A375 (cell line): ENCODE results near the gene RABL6. TPM values are rescaled to one million over a fixed set of nuclear protein-coding genes. Genes with fewer than 3 reads are reported as not detected.

Experiments
- small RNA-seq: library from RNA; depleted of rRNA; stranded (forward); fragments of <200 nt; gene quantifications from one replicate; pipeline ENCODE3, GENCODE V24; 2014
- total RNA-seq: library from RNA; depleted of rRNA; stranded (reverse); fragments of >200 nt; shearing (Covaris generic); gene quantifications from 2 replicates; pipeline ENCODE4 v1.2.3, GENCODE V29; 2014; rRNA removed

The RABL6 gene, protein sequence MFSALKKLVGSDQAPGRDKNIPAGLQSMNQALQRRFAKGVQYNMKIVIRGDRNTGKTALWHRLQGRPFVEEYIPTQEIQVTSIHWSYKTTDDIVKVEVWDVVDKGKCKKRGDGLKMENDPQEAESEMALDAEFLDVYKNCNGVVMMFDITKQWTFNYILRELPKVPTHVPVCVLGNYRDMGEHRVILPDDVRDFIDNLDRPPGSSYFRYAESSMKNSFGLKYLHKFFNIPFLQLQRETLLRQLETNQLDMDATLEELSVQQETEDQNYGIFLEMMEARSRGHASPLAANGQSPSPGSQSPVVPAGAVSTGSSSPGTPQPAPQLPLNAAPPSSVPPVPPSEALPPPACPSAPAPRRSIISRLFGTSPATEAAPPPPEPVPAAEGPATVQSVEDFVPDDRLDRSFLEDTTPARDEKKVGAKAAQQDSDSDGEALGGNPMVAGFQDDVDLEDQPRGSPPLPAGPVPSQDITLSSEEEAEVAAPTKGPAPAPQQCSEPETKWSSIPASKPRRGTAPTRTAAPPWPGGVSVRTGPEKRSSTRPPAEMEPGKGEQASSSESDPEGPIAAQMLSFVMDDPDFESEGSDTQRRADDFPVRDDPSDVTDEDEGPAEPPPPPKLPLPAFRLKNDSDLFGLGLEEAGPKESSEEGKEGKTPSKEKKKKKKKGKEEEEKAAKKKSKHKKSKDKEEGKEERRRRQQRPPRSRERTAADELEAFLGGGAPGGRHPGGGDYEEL
- total RNA-seq: 57.9 and 69.5 TPM in 2 replicates

DNA sequence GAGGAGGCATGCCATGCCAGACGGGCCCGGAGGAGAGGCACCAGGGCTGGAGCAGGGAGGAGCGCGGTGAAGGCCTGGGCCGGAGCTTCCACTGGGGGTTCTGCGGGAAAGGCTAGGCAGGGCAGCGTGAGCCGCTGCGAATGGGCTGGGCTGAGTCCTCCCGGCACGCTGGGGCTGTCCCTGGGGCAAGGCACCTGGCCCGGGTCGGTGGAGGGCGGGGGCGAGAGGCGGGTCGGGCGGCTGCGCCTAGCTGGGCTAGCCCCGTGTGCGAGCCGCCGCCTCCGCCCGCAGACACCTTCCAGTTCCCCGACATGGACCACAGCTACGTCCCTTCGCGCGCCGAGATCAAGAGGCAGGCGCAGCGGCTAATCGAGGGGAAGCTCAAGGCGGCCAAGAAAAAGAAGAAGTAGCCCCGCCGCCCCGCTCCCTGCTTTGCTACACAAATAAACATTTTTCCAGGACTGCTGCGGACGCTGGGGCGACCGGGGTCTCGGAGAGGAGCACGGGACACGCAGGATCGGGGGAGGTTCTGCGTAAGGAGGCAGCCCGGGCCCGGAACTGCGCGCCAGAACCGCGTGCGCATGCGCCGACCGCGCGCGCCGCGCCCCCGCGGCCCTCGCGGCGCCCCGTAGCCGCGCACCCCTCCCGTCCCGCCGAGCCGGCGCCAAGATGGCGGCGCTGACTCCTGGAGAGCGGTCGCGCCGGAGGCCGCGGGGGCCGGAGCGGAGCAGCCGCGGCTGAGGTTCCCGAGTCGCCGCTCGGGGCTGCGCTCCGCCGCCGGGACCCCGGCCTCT, at the start of gene RABL6:
RABL6 (plus strand) TSS at position 668 of the 794 bp plus-strand sequence. CDS start 249 bp downstream, outside the sequence.

GRCh38 chr9:136764301-136764891, 43.4 kb upstream of the RABL6 start, which contains the start of gene LCN15:
Gene LCN15, minus strand, starts transcription at chr9:136764518. Its CDS starts 30 bp downstream, at chr9:136764488.

DNA sequence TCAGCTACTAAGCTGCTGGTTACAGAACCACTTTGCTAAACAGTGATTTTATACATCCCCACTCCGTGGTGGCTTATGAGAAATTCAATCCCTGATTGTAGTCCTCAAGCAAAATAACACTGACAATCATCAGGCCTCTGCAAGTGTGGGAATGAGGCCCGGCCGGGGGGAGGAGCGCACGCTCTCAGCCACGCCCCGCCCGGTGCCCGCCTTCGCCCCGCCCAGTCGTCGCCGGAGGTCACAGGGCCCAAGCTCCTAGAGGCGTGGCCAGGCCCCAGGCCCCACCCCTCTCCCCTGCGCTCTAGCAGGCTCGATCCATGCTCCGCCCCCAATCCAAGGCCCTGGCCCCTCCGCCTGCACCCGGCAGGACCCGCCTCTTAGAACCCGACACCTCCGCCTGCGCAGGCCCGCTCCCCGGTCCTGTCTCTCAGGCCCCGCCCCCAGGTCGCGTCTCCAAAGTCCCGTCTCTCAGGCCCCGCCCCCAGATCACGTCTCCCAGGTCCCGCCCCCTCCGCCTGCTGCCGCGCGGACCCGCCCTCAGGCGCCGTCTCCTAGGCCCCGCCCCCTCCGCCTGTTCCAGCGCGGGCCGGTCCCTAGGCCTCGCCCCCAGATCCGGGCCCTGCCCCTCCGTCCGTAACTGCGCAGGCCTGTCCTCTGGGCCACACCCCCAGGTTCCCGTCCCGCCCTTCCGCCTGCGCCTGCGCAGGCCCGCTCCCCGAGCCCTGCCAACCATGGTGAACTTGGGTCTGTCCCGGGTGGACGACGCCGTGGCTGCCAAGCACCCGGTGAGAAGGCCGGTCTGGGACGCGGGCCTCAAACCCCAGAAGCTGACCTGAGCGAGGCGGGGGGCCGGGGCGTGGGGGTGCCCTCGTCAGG, 16.9 kb upstream of the RABL6 start, which contains the start of gene TMEM141:
TMEM141 (plus strand) TSS at position 705 of the 876 bp plus-strand sequence; CDS start at position 732, 27 bp downstream.

DNA sequence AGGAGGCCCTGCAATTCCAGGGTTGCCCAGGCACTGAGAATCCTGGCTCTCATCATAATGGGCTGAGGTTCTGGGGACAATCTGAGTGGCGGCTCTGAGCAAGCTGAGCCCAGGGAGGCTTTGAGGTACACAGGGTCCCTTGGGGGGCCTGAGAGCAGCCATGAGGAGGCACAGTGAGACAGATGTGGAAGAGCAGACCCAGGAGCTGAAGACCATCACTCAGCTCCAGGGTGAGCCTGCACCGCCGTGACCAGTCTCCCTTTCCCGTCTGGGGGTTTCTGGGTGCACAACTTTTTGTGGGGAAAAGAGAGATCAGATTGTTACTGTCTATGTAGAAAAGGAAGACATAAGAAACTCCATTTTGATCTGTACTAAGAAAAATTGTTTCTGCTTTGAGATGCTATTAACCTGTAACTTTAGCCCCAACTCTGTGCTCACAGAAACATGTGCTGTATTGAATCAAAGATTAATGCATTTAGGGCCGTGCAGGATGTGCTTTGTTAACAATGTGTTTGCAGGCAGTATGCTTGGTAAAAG, 11.4 kb upstream of the RABL6 start, which contains the start of gene CCDC183:
CCDC183 (plus strand) TSS at position 101 of the 537 bp plus-strand sequence; CDS start at position 161, 60 bp downstream.

GRCh38 chr9:136842380-136842948, 34.7 kb downstream of the RABL6 start, which contains the start of gene AJM1:
Gene AJM1, plus strand, starts transcription at chr9:136842478. Its CDS starts 1,937 bp downstream, at chr9:136844415.

GRCh38 chr9:136849038-136849959, 41.6 kb downstream of the RABL6 start, which contains the start of gene PHPT1:
Gene PHPT1, plus strand, starts transcription at chr9:136849409. Its CDS starts 22 bp downstream, at chr9:136849431.

DNA sequence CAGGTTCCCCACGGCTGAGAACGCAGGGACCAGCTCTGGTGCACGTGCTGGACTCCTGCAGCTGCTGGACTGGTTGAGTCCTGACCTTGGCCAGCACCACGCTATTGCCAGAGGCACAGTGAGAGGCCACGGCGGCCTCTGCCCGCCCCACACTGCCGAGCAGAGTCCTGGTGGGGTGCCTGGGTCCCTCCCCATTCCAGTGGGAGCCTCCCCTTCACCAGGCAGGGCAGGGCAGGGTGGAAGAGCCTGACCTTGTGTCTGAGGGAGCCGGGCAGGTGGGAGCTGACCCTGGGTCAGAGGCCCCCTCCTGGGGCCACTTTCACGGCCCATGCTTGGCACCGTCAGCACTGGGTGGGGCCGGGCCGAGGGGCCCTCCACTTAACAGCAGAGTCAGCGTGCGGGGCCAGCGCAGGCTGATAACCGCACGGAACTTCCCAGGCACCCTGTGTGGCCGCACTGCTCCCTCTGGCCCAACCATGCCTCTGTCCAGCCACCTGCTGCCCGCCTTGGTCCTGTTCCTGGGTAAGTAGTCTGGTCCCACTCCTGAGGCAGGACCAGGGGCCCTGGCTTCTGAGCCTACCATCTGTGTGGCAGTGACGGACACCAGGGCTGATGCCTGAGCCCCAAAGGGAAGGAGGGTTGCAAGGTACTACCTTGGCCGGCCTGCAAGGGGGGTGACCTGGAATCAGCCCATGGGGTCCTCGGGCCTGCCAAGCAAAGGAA, 44.4 kb downstream of the RABL6 start, which contains the start of gene MAMDC4:
MAMDC4 (plus strand) TSS at position 406 of the 723 bp plus-strand sequence; CDS start at position 477, 71 bp downstream.

GRCh38 chr9:136885950-136886578, 78.3 kb downstream of the RABL6 start, which contains the start of gene TRAF2:
Gene TRAF2, plus strand, starts transcription at chr9:136886516. Its CDS starts 12,225 bp downstream, at chr9:136898741.

Small RNA genes lying within 50 kb of the gene (small RNA-seq; reads per million reads assigned to genes)
- gene AL355987.2 (not detected), gene ATP6V1G1P3 (not detected), gene MIR4292 (not detected), gene MIR4479 (not detected)

Other genes with a start within 250 kb of the RABL6 start
- 21.5 and 22.0 TPM in 2 replicates for gene EGFL7, start 145.0 kb upstream of the RABL6 start, total RNA-seq
- gene AGPAT2, start 120.5 kb upstream of the RABL6 start, total RNA-seq: 56.8 and 57.1 TPM in 2 replicates
- gene DIPK1B, start 95.4 kb upstream of the RABL6 start, total RNA-seq: 12.7 and 16.4 TPM in 2 replicates
- 0.15 TPM in 1 of 2 replicates, not detected in the other for gene LCN10, start 65.0 kb upstream of the RABL6 start, total RNA-seq
- gene LCN6, start 59.4 kb upstream of the RABL6 start, total RNA-seq: not detected in 2 replicates
- gene LCN8, start 49.7 kb upstream of the RABL6 start, total RNA-seq: not detected in 2 replicates
- not detected in 2 replicates for gene LCN15, start 43.4 kb upstream of the RABL6 start, total RNA-seq
- 97.1 and 113 TPM in 2 replicates for gene TMEM141, start 16.6 kb upstream of the RABL6 start, total RNA-seq
- gene CCDC183, start 11.6 kb upstream of the RABL6 start, total RNA-seq: 0.13 TPM in 1 of 2 replicates, not detected in the other
- 3.0 and 4.7 TPM in 2 replicates for gene AJM1, start 34.5 kb downstream of the RABL6 start, total RNA-seq
- gene PHPT1, start 41.5 kb downstream of the RABL6 start, total RNA-seq: 153 and 181 TPM in 2 replicates
- 3.6 TPM in 2 replicates for gene MAMDC4, start 44.4 kb downstream of the RABL6 start, total RNA-seq
- 542 and 544 TPM in 2 replicates for gene EDF1, start 58.4 kb downstream of the RABL6 start, total RNA-seq
- 17.4 and 23.1 TPM in 2 replicates for gene TRAF2, start 78.6 kb downstream of the RABL6 start, total RNA-seq
- 108 and 131 TPM in 2 replicates for gene FBXW5, start 136.8 kb downstream of the RABL6 start, total RNA-seq
- gene C8G, start 137.3 kb downstream of the RABL6 start, total RNA-seq: not detected in 2 replicates
- gene LCN12, start 144.3 kb downstream of the RABL6 start, total RNA-seq: 1.1 TPM in 1 of 2 replicates, not detected in the other
- 1.4 TPM in 1 of 2 replicates, not detected in the other for gene PTGDS, start 169.6 kb downstream of the RABL6 start, total RNA-seq
- gene LCNL1, start 175.0 kb downstream of the RABL6 start, total RNA-seq: not detected in 2 replicates
- 93.9 and 103 TPM in 2 replicates for gene PAXX, start 184.5 kb downstream of the RABL6 start, total RNA-seq
- gene CLIC3, start 188.6 kb downstream of the RABL6 start, total RNA-seq: 0.19 TPM in 1 of 2 replicates, not detected in the other
- 14.3 and 21.6 TPM in 2 replicates for gene ABCA2, start 220.3 kb downstream of the RABL6 start, total RNA-seq
- not detected in 2 replicates for gene FUT7, start 224.1 kb downstream of the RABL6 start, total RNA-seq
- gene NPDC1, start 238.2 kb downstream of the RABL6 start, total RNA-seq: 20.1 and 25.3 TPM in 2 replicates
- not detected in 2 replicates for gene ENTPD2, start 246.1 kb downstream of the RABL6 start, total RNA-seq